NCI-H526 (cell line): ENCODE results near the gene TIAM1.

Experiments
- DNase-seq, 2 experiments: peaks; one replicate each; lab custom pipeline; 2025; lab: John Stamatoyannopoulos, UW

Gene TIAM1

DNA sequence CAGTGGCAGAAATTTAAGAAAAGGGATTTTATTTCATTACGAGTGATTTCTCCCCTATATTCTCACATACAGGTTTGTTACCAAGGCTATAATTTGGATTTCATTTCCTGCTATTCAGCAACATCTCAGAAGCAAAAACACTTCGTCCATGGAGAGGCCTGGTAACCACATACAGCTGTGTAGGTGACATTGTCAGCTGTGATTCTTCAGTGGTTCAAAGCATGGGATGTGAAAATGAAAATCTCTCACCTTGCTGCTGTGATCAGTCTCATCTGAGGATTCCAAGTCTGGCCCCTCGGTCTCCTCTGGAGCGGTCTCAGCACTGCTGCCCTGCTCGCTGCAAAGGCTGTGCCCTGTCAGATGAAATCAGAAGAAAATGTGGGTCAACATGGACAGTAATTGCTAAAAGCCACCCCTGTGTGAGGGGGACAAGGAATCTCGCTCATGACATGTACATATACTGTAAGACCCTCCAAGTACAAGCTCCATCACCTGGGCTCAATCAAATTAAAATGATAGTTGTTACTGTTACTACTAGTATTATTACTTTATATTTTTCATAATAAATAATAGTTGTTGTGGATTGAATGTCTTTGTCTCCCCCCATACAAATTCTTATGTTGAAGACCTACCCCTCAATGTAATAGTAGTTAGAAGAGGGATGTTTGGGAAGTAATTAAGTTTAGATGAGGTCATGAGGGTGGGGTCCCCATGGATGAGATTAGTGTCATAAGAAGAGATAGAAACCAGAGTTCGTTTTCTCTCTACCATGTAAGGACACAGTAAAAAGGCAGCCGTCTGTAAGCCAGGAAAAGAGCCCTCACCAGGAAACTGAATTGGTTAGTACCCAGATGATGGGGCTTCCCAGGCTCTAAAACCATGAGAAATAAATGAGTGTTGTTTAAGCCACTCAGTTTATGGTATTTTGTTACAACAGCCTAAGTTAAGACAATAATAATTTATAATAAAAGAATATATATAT, 179.1 kb downstream of the TIAM1 start:
- DNase-seq, result no peak

DNA sequence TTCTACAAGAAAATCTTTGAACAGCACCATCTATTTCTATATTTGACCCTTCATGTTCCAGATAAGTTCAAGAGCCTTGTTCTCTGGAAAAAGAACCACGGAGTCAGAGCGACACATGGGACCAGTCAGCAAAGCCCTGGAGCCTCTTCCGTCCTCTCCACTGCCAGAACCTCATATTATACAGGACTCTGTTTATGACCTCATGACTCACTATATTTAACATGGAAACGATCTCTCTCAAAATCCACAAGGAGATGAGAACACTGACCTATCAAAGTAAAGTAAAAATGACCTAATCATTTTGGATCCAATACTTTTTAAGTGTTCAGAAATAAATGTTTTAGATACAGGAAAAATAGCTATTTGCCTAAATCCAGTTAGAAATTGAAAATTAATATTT, 181.2 kb downstream of the TIAM1 start:
- no peak for DNase-seq

DNA sequence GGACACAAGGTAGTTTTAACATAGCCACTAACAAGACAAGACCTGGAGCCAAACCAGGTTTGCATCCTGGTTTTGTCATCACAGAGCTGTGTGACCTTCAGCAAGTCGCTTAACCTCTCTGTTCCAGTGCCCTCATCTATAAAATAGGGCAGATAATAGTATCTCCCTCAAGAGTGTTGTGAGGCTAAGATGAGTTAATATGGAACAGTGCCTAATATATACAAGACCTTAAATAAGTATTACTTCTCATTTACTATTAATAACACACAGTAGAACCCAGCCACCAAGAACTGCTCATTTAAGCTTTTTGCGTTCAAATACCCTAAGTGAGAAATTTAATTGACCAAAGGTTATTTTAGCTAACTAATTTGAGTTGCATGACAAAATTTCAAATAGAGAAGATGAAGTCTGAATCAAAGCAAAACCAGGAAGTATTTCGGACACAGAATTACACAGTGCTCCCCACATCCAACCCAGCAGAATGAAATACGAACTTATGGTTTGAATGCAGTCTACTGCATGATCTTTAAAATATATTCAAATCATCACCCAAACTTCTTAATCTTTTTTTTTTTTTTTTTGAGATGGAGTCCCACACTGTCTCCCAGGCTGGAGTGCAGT, 181.9 kb downstream of the TIAM1 start:
- DNase-seq, result no peak

- no peak for DNase-seq
Observed at GRCh38 chr21:31161157-31161556, 182.9 kb downstream of the TIAM1 start.

GRCh38 chr21:31159808-31160207, 184.3 kb downstream of the TIAM1 start:
- no peak for DNase-seq

DNA sequence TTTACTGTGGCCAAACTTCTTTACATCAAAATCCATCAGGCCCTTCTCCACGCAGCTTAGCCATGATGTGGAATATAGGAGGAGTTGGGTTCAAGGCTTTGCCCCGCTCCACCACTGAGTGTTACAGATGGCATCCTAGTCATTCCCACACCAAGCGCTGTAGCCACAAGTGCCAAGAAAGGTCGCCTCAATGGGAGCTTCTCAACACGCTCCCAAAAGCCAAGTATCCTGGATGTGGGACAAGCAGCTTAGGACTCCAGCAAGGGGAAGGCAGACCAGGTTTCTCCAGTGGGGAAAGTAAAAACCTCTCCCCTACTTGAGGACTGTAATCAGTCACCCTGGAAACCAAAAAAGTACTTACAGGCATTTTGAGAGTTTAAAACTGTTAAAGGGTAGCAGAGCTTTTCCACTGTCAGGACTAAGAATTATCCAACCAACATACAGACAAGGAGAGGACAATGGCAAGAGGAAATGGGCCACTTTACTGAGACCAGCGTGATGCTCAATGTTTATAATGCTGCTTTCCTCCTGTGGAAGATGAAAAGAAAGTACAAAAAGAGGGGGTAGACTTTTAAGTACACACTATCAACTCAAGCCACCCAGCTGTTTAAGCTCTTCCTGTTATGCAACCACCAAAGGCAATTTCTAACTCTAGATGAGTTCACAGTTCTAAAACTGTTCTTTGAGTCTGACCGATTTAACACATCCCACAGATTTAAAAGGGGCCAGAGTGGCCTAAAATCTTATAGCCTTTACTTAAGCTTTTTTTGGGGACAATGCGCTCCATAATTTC, 185.1 kb downstream of the TIAM1 start:
- no peak for DNase-seq

DNA sequence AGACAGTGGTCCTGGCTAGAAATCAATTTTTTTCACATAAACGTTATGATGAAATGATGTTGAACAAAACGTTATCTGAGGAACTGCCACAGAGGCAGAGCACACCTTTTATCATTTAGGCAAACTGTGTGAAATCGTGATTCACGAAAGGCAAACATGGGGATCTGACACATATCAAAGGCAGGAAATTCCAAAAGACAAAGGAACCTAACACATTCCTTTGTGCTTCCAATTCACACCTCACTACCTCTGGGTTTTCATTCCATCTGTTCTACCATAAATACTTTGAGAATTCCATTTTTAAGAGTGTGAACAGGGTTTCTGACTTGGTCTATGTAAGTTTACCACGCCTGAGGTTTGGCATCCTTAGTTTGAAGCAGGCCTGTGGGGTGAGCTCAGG, 186.3 kb downstream of the TIAM1 start:
- DNase-seq, result no peak

- no peak for DNase-seq
Observed at GRCh38 chr21:31156662-31157061, 187.4 kb downstream of the TIAM1 start.

GRCh38 chr21:31156169-31156568, 187.9 kb downstream of the TIAM1 start:
- DNase-seq, result no peak

- no peak for DNase-seq
Observed at GRCh38 chr21:31151156-31152045, 192.7 kb downstream of the TIAM1 start.

- DNase-seq, result no peak
Observed at GRCh38 chr21:31145274-31145673, 198.8 kb downstream of the TIAM1 start.

GRCh38 chr21:31143036-31143435, 201.0 kb downstream of the TIAM1 start:
- DNase-seq, result no peak

DNA sequence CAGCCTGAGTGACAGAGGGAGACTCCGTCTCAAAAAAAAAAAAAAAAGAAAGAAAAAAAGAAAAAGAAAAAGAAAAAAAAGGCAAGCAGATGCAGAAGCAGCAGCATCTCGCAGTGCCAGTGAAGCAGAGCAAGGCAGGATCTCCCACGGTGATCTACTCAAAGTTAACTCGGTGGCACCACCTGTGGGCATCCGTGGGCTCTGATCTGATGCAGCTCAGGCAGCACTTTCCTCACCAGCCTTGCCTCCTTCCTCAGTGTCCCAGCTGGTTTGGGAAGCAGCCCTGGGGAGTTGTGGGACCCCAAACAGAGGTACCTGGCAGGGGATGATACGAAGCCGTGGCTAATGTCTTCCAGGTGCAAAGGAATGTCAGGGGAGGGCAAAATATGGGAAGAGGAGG, 201.5 kb downstream of the TIAM1 start:
- DNase-seq, result no peak

GRCh38 chr21:31141389-31142000, 202.6 kb downstream of the TIAM1 start:
- no peak for DNase-seq

- no peak for DNase-seq
Observed at GRCh38 chr21:31140676-31141075, 203.4 kb downstream of the TIAM1 start.

DNA sequence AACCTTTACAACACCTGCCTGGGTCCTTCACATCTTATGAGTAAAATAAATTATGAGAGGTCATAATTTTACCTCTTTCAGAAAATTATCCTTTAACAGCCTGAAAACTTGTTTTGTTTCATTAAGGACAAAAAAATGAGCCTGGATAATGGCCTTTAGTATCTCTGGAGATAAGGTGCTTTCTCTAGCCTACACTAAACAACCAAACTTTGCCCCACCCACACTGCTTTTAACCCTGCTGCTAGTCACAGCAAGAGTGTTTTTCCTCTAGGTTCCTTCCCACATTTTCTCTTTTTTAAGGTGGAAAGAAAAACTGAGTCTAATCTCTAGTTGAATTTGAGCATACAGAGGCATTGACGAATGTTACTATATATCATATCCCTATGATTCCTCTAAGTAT, 204.0 kb downstream of the TIAM1 start:
- DNase-seq, result no peak

- no peak for DNase-seq
Observed at GRCh38 chr21:31137960-31138359, 206.1 kb downstream of the TIAM1 start.

DNA sequence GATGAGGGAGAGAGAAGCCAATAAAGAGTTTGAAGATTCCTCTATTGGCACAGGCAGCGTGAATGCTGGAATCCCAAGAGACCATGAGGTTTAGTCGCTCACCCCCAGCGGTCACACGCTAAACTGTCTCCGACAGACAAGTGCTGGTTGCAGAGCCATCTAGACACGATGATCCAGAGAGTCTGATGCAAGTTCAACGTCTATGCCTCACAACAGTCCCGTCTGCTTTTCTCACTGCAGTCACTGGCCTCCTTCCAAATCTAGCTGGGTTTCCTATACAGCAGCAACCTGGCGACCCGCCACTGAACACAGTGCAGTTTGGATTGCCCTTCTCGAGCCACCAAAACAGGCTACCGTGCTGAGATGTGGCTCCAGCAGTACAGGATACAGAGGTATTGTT, 207.2 kb downstream of the TIAM1 start:
- DNase-seq, result no peak

GRCh38 chr21:31135531-31136184, 208.4 kb downstream of the TIAM1 start:
- no peak for DNase-seq

DNA sequence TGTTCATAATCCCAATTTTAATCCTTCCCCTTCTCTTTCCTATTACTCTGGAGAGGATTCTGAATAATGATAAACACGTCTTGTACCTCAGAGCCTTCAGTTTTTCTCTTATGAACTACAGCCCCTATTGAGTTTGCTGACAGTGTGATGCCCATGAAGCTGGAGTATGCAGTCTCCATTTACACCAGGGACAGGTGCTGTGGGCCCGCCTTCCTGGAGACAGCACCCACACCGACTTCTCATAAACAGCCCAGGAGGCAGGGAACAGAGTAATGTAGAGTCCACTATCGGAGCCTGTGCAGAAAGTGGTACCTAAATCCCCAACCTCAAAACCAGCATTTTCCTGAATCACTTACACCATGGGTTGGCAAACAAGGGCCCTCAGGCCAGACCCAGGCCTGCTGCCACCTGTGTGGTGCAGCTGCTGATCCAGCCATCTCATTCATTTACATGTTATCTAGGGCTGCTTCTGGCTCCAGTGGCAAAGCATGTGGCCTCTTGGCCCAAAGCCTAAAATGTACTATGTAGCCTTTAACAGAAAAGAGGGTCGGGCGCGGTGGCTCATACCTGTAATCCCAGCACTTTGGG, 210.7 kb downstream of the TIAM1 start:
- DNase-seq, result no peak
